K562 (cell line): ENCODE data around the gene EGFR. TPM values are rescaled to one million over a fixed set of nuclear protein-coding genes. Genes with fewer than 3 reads are reported as not detected.

ENCODE experiments used
- ATAC-seq: fragments of 200-7000 bp; cut with Tn5 transposase; 3 replicates; pipeline ENCODE4 v1.9.1; 2020; ENCODE audit warnings: moderate library complexity
- BruUV-seq: library from RNA; stranded (reverse); fragments of 400-500 nt; replicated peaks from 2 replicates; lab custom pipeline; 2021; lab: Mats Ljungman, UMichigan
- CTCF ChIA-PET: fragments of 300-600 bp; formaldehyde crosslinking; extraction: SDS; loops from one replicate; lab custom pipeline; 2021; ENCODE audit warnings: low intra/inter-chr PET ratio; lab: Yijun Ruan, JAX
- POLR2A ChIA-PET: fragments of 300-600, 350-650 bp; sonication (Branson Sonifier 250); formaldehyde crosslinking; extraction: SDS; loops from one replicate; lab custom pipeline; 2021; ENCODE audit warnings: antibody characterized with exemption, inconsistent platforms; lab: Yijun Ruan, JAX
- DNase-seq, 4 experiments: peaks; one replicate each; pipeline versions ENCODE4 v3.0.0 to v3.0.0-alpha.2; 2011 to 2018; ENCODE audit warnings: low spot score in 3 of 4, mixed read lengths in 3 of 4; ENCODE audit errors: extremely low read depth in 1 of 4
- FAIRE-seq: peaks from 2 replicates; lab custom pipeline; 2011; peaks lifted over from hg19 to GRCh38; lab: Jason Lieb, UNC
- H2AFZ ChIP-seq: 2 replicates; pipeline ENCODE4 v1.6.0; 2011; ENCODE audit warnings: low read depth, low read length, control low read depth, inconsistent platforms
- H3K27ac ChIP-seq: fragments of 200-600 bp; 3 replicates; pipeline ENCODE4 v1.8.0; 2011; ENCODE audit warnings: low read depth, mild to moderate bottlenecking, control low read depth, inconsistent platforms, low read length, moderate library complexity, mixed read lengths; ENCODE audit errors: extremely low read depth
- H3K27me3 ChIP-seq, 2 experiments: fragments of 300-600 bp in 1 of 2; 2 replicates in 1 of 2; 3 replicates in 1 of 2; pipeline versions ENCODE4 v1.6.0 to v1.8.0; 2011; ENCODE audit warnings: inconsistent platforms in 2 of 2, low read length in 2 of 2, mild to moderate bottlenecking in 1 of 2, mixed read lengths in 1 of 2, moderate library complexity in 1 of 2; ENCODE audit not compliant: control insufficient read depth in 2 of 2, insufficient read depth in 2 of 2
- H3K36me3 ChIP-seq: fragments of 300-600 bp; 3 replicates; pipeline ENCODE4 v1.8.0; 2011; ENCODE audit warnings: mild to moderate bottlenecking, low read length, inconsistent platforms; ENCODE audit not compliant: control insufficient read depth, insufficient read depth
- H3K4me1 ChIP-seq, 2 experiments: fragments of 200-600 bp in 1 of 2; replicated peaks in 1 of 2; 2 replicates in 1 of 2; 3 replicates in 1 of 2; pipeline versions ENCODE4 v1.5.1 to v1.8.0; 2011; ENCODE audit warnings: inconsistent platforms in 2 of 2, low read length in 2 of 2, mild to moderate bottlenecking in 1 of 2, mixed read lengths in 1 of 2, moderate library complexity in 1 of 2; ENCODE audit not compliant: control insufficient read depth in 2 of 2, insufficient read depth in 2 of 2
- H3K4me2 ChIP-seq: 2 replicates; pipeline ENCODE4 v1.6.1; 2011; ENCODE audit warnings: low read length, control low read depth, inconsistent platforms, mixed read lengths; ENCODE audit not compliant: insufficient read depth
- H3K4me3 ChIP-seq: fragments of 200-600 bp; sonication (generic), shearing (Covaris generic); 2 replicates; pipeline ENCODE4 v1.5.1; 2016; ENCODE audit warnings: control low read depth, inconsistent platforms
- H3K79me2 ChIP-seq: fragments of 200-600 bp; 3 replicates; pipeline ENCODE4 v1.8.0; 2011; ENCODE audit warnings: low read length, inconsistent platforms; ENCODE audit not compliant: control insufficient read depth, insufficient read depth
- H3K9ac ChIP-seq, 2 experiments: 2 replicates each; pipeline versions ENCODE4 v1.6.0 to v1.6.1; 2011; ENCODE audit warnings: low read depth in 2 of 2, low read length in 2 of 2, control low read depth in 1 of 2, inconsistent platforms in 1 of 2, mild to moderate bottlenecking in 1 of 2, mixed read lengths in 1 of 2; ENCODE audit not compliant: insufficient read depth in 1 of 2
- H3K9me1 ChIP-seq: one replicate; pipeline ENCODE4 v1.6.0; 2011; ENCODE audit warnings: inconsistent platforms, mild to moderate bottlenecking, low read length, moderate library complexity; ENCODE audit not compliant: control insufficient read depth, insufficient read depth
- H3K9me3 ChIP-seq: replicated peaks from 2 replicates; pipeline ENCODE4 v1.5.1; 2011; ENCODE audit warnings: low read depth, low read length, inconsistent platforms; ENCODE audit not compliant: control insufficient read depth, insufficient read depth
- H4K20me1 ChIP-seq: replicated peaks from 2 replicates; pipeline ENCODE4 v1.6.1; 2011; ENCODE audit warnings: low read length, inconsistent platforms, mixed read lengths; ENCODE audit not compliant: control insufficient read depth, insufficient read depth
- ARNT ChIP-seq, 2 experiments: fragments of 450-650 bp; IDR thresholded peaks; 2 replicates each; pipeline ENCODE4 v1.6.1; 2016; ENCODE audit warnings: mild to moderate bottlenecking in 1 of 2
- ATF7 ChIP-seq: fragments of 450-650 bp; IDR thresholded peaks from 2 replicates; pipeline ENCODE4 v1.7.1; 2014; ENCODE audit warnings: mild to moderate bottlenecking, moderate library complexity
- CHCHD3 ChIP-seq: fragments of 250-450 bp; sonication (Bioruptor Pico); IDR thresholded peaks from 2 replicates; pipeline ENCODE4 v2.1.2; 2022; ENCODE audit warnings: mild to moderate bottlenecking
- FOXA3 ChIP-seq, 2 experiments: fragments of 450-650 bp in 1 of 2; sonication (generic) in 1 of 2; formaldehyde crosslinking; IDR thresholded peaks in 1 of 2; conservative IDR thresholded peaks in 1 of 2; 2 replicates each; pipeline versions ENCODE4 v1.4.0 to v1.8.0; 2020 to 2022; ENCODE audit warnings: mild to moderate bottlenecking in 2 of 2, missing genetic modification reagents in 1 of 2
- MEF2A ChIP-seq: IDR thresholded peaks from 2 replicates; pipeline ENCODE4 v1.6.1; 2011; ENCODE audit warnings: low read depth, mild to moderate bottlenecking, low read length, moderate library complexity; ENCODE audit not compliant: control insufficient read depth
- NELFE ChIP-seq: IDR thresholded peaks from 2 replicates; pipeline ENCODE4 v1.6.1; 2011; ENCODE audit warnings: mild to moderate bottlenecking; ENCODE audit not compliant: insufficient read depth, insufficient read length
- PHF21A ChIP-seq: fragments of 450-650 bp; IDR thresholded peaks from 2 replicates; pipeline ENCODE4 v1.6.1; 2017; ENCODE audit warnings: low read depth, borderline replicate concordance
- PRMT5 ChIP-seq: sonication (generic); formaldehyde crosslinking; IDR thresholded peaks from 2 replicates; pipeline ENCODE4 v1.5.0; 2020; ENCODE audit warnings: missing genetic modification reagents
- PURB ChIP-seq: sonication (generic); formaldehyde crosslinking; IDR thresholded peaks from 2 replicates; pipeline ENCODE4 v1.9.0; 2021; ENCODE audit warnings: low read depth, mild to moderate bottlenecking, missing genetic modification reagents
- RBM15 ChIP-seq: fragments of 200-400 bp; formaldehyde crosslinking; IDR thresholded peaks from 2 replicates; pipeline ENCODE4 v1.6.1; 2018; ENCODE audit warnings: mild to moderate bottlenecking, low read length, moderate library complexity; ENCODE audit not compliant: insufficient read depth
- SIRT6 ChIP-seq: IDR thresholded peaks from one replicate; pipeline ENCODE4 v1.6.1; 2012; ENCODE audit warnings: low read depth, mild to moderate bottlenecking, control low read depth, inconsistent platforms, low read length, moderate library complexity
- SIX5 ChIP-seq, 2 experiments: IDR thresholded peaks; 2 replicates each; pipeline ENCODE4 v1.6.1; 2011; ENCODE audit warnings: low read length in 2 of 2, borderline replicate concordance in 1 of 2, low read depth in 1 of 2, mild to moderate bottlenecking in 1 of 2, moderate library complexity in 1 of 2; ENCODE audit not compliant: insufficient read depth in 1 of 2
- SRSF9 ChIP-seq: fragments of 200-400 bp; formaldehyde crosslinking; IDR thresholded peaks from 2 replicates; pipeline ENCODE4 v1.6.1; 2017; ENCODE audit warnings: low read depth, low read length, borderline replicate concordance
- ZNF212 ChIP-seq: fragments of 450-650 bp; formaldehyde crosslinking; IDR thresholded peaks from 2 replicates; pipeline ENCODE4 v1.4.0; 2020; ENCODE audit warnings: mild to moderate bottlenecking
- ZNF79 ChIP-seq: fragments of 250-450 bp; sonication (Bioruptor Pico); IDR thresholded peaks from 2 replicates; pipeline ENCODE4 v1.4.0; 2020; ENCODE audit warnings: low read depth, mild to moderate bottlenecking, moderate library complexity
- WGBS: fragments of 100-300 bp; shearing (Covaris generic); methylation state at CpG from one replicate; pipeline ENCODE4 v1.1.6; 2016; ENCODE audit warnings: low coverage, mixed read lengths; ENCODE audit not compliant: insufficient coverage; ENCODE audit errors: missing lambda C conversion rate; 5-methylcytosine and 5-hydroxymethylcytosine counted together
- in situ Hi-C: fragments of 300-500 bp; cut with MboI; formaldehyde crosslinking; loops from 4 replicates; pipeline ENCODE4 v1.15.0; 2018; ENCODE audit warnings: inconsistent platforms, mixed read lengths
- intact Hi-C: fragments of 100-400 bp; cut with micrococcal nuclease; formaldehyde crosslinking; loops from 2 replicates; pipeline ENCODE4 v1.14.2; 2022
- polyA plus RNA-seq, 8 experiments: library from polyadenylated mRNA; depleted of rRNA in 4 of 8; stranded (reverse) in 5 of 8; unstranded in 3 of 8; fragments of >200 nt; fragmentation: Nextera tagmentation in 2 of 8; fragmentation: Illumina TruSeq in 1 of 8; extraction: Ambion mirVana in 2 of 8; extraction: Trizol in 1 of 8; gene quantifications; 2 replicates each; pipeline versions ENCODE4 v1.2.1 to v1.2.3, GENCODE V29; 2011 to 2014; ENCODE audit warnings: inconsistent platforms in 1 of 8, missing spikeins in 1 of 8
- total RNA-seq, 7 experiments: library from RNA; depleted of rRNA in 6 of 7; stranded (reverse); fragments of >200 nt in 6 of 7; fragmentation: Illumina TruSeq in 2 of 7; extraction: Trizol in 2 of 7; gene quantifications; 2 replicates each; pipeline versions ENCODE4 v1.2.1 to v1.2.3, GENCODE V29; 2011 to 2021; ENCODE audit warnings: low replicate concordance in 1 of 7
- TF ChIP-seq, protein P1 (sequence below): fragments of 250-450 bp; sonication (Bioruptor Pico); IDR thresholded peaks from 2 replicates; pipeline ENCODE4 v1.5.0; 2022; ENCODE audit warnings: mild to moderate bottlenecking
- TF ChIP-seq, protein P2 (sequence below): fragments of 250-450 bp; sonication (Bioruptor Pico); IDR thresholded peaks from 2 replicates; pipeline ENCODE4 v1.5.0; 2021; ENCODE audit warnings: mild to moderate bottlenecking, moderate library complexity

The EGFR gene
- total and polyA plus RNA-seq, 9 of the 15 experiments (the other 6 are each of a cell fraction or from before 2014, with no cell fraction given), result 0.13 TPM; not detected in 8

DNA sequence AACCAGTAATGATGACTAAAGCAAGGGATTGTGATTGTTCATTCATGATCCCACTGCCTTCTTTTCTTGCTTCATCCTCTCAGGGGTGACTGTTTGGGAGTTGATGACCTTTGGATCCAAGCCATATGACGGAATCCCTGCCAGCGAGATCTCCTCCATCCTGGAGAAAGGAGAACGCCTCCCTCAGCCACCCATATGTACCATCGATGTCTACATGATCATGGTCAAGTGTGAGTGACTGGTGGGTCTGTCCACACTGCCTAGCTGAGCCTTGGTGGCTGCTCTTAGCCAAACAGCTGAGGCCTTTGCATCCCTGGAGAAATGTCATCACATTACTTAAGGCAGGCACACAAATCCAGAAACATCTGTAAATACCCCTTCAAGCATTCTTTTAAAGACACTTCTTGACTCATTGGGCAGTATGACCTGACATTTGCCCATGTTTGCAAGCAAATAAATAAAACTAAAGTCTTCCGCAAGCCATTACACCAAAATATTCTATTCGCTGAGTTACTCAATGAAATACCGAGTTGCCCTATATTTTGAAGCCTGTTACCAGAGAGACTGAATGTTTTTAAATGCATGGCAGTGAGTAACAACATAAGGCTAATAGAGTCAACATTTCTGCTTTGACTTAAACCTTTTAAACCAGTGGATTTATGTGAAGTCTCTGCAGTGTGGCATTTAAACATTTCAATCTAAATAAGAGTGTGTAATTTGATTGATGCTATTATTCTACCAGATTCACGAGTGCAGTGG, 180.0 kb downstream of the EGFR start:
- POLR2A ChIA-PET, result interaction anchor here (0.5 kb wide), 1 partner anchor 15 kb away, joined by 3 read pairs; no protein-coding TSS in a partner anchor
- in situ Hi-C loops, result no loop called here
- Histone ChIP-seq H3K4me2 (no peak overlapping the region), H3K79me2 (no peaks in the 10 kb centered on the region), H3K4me3 (no peak overlapping the region), H3K27ac (no peak overlapping the region), H3K9me3 (0 out of 2 replicates have a peak, but pooled peaks cover 3% of the 10 kb centered on the region), H3K9ac (no peak overlapping the region), H3K4me1 (no peaks in the 10 kb centered on the region), H4K20me1 (no peaks in the 10 kb centered on the region), H3K36me3 (no peaks in the 10 kb centered on the region), H3K27me3 (peaks cover 0 to 15% of the 10 kb centered on the region in 2 experiments; a peak in 3 of 5 replicates), H3K9me1 (no peaks in the 10 kb centered on the region), H2AFZ (no peak overlapping the region)
- no peak for TF ChIP-seq PHF21A
- no peak for TF ChIP-seq CHCHD3 (CRISPR knock-in tag)
- TF ChIP-seq PRMT5 (CRISPR knock-in tag), result no peak
- TF ChIP-seq FOXA3 (CRISPR knock-in tag; conservative IDR thresholded peaks at IDR 0.05 in 1 of 2, IDR thresholded peaks at IDR 0.05 in 1 of 2), result no peak
- TF ChIP-seq SIX5 (IDR thresholded peaks at IDR 0.05; ENCODE audit: borderline replicate concordance in 1 of 2, insufficient read depth in 1 of 2, low read depth in 1 of 2, low read length in 2 of 2), result no peak
- no peak for TF ChIP-seq MEF2A
- no peak for TF ChIP-seq ZNF79 (CRISPR knock-in tag)
- TF ChIP-seq NELFE, result no peak
- TF ChIP-seq, protein P1, sequence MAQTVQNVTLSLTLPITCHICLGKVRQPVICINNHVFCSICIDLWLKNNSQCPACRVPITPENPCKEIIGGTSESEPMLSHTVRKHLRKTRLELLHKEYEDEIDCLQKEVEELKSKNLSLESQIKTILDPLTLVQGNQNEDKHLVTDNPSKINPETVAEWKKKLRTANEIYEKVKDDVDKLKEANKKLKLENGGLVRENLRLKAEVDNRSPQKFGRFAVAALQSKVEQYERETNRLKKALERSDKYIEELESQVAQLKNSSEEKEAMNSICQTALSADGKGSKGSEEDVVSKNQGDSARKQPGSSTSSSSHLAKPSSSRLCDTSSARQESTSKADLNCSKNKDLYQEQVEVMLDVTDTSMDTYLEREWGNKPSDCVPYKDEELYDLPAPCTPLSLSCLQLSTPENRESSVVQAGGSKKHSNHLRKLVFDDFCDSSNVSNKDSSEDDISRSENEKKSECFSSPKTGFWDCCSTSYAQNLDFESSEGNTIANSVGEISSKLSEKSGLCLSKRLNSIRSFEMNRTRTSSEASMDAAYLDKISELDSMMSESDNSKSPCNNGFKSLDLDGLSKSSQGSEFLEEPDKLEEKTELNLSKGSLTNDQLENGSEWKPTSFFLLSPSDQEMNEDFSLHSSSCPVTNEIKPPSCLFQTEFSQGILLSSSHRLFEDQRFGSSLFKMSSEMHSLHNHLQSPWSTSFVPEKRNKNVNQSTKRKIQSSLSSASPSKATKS, result no peak
- no peak for TF ChIP-seq SIRT6
- TF ChIP-seq RBM15, result no peak
- no peak for TF ChIP-seq SRSF9
- TF ChIP-seq PURB (CRISPR knock-in tag), result no peak
- TF ChIP-seq, protein P2, sequence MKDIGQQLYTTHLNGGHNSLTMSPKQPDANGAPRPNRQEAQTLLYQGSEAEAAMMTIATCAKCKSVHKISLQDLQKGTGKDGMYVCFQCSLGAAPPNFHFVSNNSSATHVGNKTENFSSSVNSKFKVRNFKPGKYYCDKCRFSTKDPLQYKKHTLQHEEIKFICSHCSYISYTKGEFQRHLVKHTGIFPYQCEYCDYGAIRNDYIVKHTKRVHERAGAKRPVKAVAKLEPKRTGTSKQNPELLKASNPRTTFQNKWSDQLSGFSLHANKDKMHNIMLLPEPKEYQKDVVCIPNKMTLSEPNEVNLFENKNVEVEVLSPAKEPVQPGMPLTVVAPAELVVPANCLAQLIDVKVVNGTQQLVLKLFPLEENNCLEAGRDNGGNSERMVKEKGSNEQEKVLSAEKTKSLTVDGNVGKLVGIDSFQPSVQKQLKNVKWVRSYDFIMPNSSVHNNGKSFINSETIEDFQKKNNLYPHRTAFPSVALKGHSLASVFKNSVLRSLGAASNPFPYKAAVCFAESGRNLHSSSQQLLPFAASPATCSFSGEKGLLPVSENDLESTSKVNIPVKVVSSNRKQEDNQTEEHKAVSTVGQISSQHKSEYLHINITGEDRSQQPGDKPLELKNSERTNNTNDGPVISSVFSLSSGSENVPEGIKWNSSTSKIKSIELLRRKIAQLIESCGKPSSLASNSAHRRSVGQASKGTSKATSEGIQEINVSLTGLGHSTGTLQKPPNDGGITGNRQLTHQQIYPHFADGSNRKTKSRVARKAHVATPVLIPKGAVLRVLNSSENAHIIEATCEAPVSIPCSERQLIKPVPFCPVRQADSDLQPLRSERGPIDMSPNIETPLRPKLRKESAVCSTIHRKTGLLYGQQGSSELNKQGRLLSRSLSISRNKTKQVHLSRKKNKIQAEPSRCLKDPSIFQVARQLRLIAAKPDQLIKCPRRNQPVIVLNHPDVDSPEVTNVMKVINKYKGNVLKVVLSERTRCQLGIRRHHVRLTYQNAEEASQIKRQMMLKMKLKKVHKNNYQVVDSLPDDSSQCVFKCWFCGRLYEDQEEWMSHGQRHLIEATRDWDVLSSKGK, result no peak
- no peak for TF ChIP-seq ATF7
- TF ChIP-seq ZNF212, result no peak
- no peak for TF ChIP-seq ARNT (IDR thresholded peaks at IDR 0.05)
- no peak for FAIRE-seq
- no TSS peak for BruUV-seq
- intact Hi-C loops, result no loop called here
- no peak for ATAC-seq
- DNase-seq, result no peak
- CTCF ChIA-PET, result no interaction called here
- WGBS, result 5% methylated on average over 8 of the region's 8 CpGs
